Measurements from ENCODE around the gene TUG1.

Gene TUG1

DNA sequence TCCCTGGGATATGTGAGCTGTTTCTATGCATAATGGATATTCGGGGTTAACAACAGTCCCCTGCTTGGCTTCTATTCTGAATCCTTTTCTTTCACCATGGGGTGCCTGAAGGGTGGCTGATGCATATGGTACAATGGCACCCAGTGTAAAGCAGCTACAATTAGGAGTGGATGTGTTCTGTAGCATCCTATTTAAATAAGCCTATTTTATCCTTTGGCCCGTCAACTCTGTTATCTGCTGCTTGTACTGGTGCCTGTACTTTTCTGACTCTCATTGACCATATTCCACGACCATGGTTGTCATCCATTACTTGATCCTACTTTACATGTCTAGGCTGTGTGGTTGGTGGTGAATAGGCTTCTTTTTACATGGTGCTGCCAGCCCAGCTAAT lies 1.3 kb downstream of the TUG1 start:
- TF ChIP-seq, protein P1, sequence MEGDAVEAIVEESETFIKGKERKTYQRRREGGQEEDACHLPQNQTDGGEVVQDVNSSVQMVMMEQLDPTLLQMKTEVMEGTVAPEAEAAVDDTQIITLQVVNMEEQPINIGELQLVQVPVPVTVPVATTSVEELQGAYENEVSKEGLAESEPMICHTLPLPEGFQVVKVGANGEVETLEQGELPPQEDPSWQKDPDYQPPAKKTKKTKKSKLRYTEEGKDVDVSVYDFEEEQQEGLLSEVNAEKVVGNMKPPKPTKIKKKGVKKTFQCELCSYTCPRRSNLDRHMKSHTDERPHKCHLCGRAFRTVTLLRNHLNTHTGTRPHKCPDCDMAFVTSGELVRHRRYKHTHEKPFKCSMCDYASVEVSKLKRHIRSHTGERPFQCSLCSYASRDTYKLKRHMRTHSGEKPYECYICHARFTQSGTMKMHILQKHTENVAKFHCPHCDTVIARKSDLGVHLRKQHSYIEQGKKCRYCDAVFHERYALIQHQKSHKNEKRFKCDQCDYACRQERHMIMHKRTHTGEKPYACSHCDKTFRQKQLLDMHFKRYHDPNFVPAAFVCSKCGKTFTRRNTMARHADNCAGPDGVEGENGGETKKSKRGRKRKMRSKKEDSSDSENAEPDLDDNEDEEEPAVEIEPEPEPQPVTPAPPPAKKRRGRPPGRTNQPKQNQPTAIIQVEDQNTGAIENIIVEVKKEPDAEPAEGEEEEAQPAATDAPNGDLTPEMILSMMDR (IDR thresholded peaks at IDR 0.05; ENCODE audit: control insufficient read depth, insufficient read depth, low read depth, low read length, missing control alignments) = no peak
- H3K4me3 ChIP-seq (ENCODE audit: control insufficient read depth, low read depth, low read length) = peak overlapping the region; percentile 64

DNA sequence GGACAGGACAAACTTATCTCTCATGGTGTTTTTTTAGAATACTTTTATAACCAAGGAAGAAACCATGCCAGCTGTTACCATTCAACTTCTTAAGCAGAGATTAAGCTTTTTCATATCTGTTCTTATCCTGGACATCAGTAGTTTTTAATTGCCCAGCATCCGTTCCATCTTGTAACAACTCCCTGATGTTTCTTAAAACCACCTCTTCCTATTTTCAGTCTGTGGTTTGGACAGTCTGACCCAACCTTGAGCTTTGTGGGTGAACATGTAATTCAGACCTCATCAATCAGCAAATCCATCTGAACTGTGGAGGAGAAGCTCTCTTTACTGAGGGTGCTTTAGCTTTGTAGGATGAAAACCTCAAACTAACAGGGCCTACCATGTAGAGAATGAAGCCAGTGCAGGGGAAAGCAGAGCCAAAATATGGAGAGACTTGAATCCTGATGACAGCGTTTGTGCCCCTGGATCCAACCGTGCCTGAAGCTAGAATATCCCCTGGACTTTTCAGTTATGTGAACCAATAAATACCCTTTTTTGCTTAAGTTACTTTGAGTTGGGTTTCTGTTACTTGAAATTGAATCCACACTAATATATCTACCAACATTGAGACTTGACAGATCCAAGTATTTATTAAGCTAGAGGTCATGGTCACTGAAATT lies 9.4 kb downstream of the TUG1 start:
- DNase-seq (ENCODE audit: low read depth) = no peak
- H3K4me3 ChIP-seq (ENCODE audit: control insufficient read depth, low read depth, low read length) = no peak overlapping the region
- TF ChIP-seq, protein P1 (IDR thresholded peaks at IDR 0.05; ENCODE audit: control insufficient read depth, insufficient read depth, low read depth, low read length, missing control alignments) = no peak

More for the DNA sequence above, 1.3 kb downstream of the TUG1 start:
- DNase-seq (ENCODE audit: low read depth) = no peak

DNA sequence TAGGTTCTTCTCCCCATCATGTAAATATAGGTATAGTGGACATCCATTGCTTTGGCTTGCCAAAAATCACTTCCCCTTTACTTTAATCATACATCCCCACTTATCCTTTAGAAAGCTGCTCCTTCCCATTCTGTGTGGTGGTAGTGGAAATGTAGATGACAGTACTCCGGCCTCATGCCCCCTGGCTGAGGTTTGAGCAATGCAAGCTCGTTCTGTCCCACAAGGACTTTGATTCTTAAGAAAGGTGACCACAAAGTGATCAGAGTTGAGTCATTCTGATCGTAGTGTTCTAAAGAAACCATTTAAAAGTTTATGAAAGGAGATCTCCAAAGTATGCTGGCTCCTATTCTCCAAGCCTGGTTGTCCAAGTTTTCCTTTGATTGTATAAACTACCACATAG lies 10.9 kb downstream of the TUG1 start:
- TF ChIP-seq, protein P1 (IDR thresholded peaks at IDR 0.05; ENCODE audit: control insufficient read depth, insufficient read depth, low read depth, low read length, missing control alignments) = no peak
- H3K4me3 ChIP-seq (ENCODE audit: control insufficient read depth, low read depth, low read length) = no peak overlapping the region
- DNase-seq (ENCODE audit: low read depth) = no peak

DNA sequence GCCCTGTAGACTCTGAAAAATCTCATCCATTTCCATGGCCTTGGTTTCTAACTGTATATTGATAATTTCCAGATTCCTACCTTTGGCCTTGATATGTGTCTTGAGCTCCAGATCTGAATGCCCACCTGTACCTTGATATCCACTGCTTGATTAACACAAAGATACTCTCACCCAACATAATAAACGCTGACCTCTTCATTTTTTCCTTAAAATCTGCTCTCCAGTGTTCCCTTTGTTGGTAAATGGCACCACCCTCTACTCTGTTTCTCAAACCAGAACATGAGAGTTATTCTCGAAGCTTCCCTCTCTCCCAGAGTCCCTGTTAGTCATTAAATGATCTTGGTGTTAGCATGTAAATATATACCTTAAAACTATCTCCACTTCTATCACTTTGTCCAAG lies 13.4 kb downstream of the TUG1 start:
- DNase-seq (ENCODE audit: low read depth) = no peak
- TF ChIP-seq, protein P1 (IDR thresholded peaks at IDR 0.05; ENCODE audit: control insufficient read depth, insufficient read depth, low read depth, low read length, missing control alignments) = no peak
- H3K4me3 ChIP-seq (ENCODE audit: control insufficient read depth, low read depth, low read length) = no peak overlapping the region

DNA sequence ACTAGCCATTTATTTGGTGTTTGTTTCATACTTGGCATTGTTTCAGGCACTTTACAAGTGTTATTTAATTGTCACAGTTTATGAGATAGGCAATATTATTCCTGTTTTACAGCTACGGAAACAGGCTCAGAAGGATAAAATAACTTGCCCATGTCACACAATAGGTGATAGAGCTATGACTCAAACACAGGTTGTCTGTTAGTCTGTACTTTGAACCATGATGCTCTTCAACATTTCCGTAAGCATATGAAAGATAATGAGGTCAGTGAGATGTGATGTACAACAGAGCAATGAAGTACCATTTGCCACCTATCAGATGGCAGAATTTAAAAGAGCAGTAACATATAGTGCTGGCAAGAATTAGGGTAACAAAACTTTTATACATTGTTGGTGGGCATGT lies 15.3 kb downstream of the TUG1 start:
- no peak overlapping the region for H3K4me3 ChIP-seq (ENCODE audit: control insufficient read depth, low read depth, low read length)
- TF ChIP-seq, protein P1 (IDR thresholded peaks at IDR 0.05; ENCODE audit: control insufficient read depth, insufficient read depth, low read depth, low read length, missing control alignments) = no peak
- DNase-seq (ENCODE audit: low read depth) = no peak

DNA sequence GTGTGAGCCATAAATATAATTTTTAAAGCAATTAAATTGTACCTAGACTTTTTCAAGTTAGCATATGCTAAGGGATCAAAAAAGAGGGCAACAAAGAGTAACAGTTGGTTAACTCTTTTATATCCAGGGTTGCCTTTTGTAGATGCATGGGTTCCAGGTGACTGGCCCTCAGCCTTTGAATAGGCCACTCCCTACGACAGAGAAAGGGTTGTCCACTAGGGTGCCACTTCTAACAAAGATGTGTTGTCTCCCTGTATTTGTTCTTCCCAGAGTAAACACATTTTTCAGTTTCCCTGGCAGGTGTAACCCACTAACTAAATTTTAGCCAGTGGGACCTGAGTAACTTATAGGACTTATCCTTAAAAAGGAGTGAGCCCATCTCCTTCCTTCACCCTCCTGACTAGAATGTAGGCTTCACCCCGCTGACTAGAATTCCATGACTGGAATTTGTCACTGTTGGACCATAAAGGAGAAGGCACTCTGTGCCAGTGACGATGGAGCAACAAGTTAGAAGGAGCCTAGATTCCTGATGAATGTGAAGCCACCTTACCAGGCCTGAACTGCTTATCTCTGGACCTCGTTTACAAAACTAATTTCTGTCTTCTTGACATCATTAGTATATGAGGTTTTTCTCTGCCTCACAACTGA lies 16.6 kb downstream of the TUG1 start:
- TF ChIP-seq, protein P1 (IDR thresholded peaks at IDR 0.05; ENCODE audit: control insufficient read depth, insufficient read depth, low read depth, low read length, missing control alignments) = no peak
- H3K4me3 ChIP-seq (ENCODE audit: control insufficient read depth, low read depth, low read length) = no peak overlapping the region
- no peak for DNase-seq (ENCODE audit: low read depth)
